IPS DF 4.7 (cell line): Measurements from ENCODE around the gene SPART.
"Not testable (repeated sequence)": the region's sequence is repeated elsewhere in the genome, so short reads cannot be mapped to it uniquely, and the experiment has no call there.

Experiments used
- DNase-seq: peaks from one replicate; pipeline ENCODE4 v3.0.0-alpha.2; 2013; ENCODE audit warnings: low spot score; ENCODE audit errors: extremely low read depth

The SPART gene

DNA sequence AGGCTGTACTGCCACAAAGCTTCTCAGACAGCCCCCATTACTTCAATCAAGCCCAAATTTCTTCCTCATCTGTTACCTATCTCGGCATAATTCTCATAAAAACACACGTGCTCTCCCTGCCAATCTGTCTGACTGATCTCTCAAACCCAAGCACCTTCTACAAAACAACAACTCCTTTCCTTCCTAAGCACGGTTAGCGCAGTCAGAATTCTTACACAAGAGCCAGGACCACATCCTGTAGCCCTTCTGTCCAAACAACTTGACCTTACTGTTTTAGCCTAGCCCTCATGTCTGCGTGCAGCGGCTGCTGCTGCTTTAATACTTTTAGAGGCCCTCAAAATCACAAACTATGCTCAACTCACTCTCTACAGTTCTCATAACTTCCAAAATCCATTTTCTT lies 26.4 kb downstream of the SPART start:
- not testable (repeated sequence) for DNase-seq

GRCh38 chr13:36313047-36313969 lies 32.9 kb downstream of the SPART start:
- DNase-seq, result no peak

GRCh38 chr13:36310417-36311108 lies 35.6 kb downstream of the SPART start:
- DNase-seq, result no peak

DNA sequence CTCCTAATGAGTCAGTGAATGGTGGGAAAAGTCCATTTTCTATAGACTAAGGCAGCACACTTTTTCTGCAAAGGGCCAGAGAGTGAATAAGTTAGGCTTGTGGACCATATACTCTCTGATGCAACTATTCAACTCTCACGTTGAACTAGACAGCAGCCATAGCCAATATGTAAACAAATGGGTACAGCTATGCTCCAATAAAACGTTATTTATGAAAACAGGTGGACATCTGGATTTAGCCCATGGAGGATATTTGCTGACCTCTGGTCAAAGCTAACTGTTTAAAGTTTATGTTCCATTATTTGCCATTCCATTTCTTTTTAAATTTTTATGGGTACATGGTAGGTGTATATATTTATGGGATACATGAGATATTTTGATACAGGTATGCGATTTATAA lies 43.9 kb downstream of the SPART start:
- no peak for DNase-seq

- not testable (repeated sequence) for DNase-seq
Observed at GRCh38 chr13:36299469-36299868, 46.7 kb downstream of the SPART start.

GRCh38 chr13:36298535-36299068 lies 47.6 kb downstream of the SPART start:
- DNase-seq, result no peak

GRCh38 chr13:36297366-36298338 lies 48.5 kb downstream of the SPART start, which contains the start of gene CCDC169:
CCDC169 (minus strand) TSS chr13:36297814; CDS start chr13:36297719, 95 bp downstream.
- DNase-seq, result no peak

GRCh38 chr13:36294096-36294495 lies 52.1 kb downstream of the SPART start:
- DNase-seq, result no peak

DNA sequence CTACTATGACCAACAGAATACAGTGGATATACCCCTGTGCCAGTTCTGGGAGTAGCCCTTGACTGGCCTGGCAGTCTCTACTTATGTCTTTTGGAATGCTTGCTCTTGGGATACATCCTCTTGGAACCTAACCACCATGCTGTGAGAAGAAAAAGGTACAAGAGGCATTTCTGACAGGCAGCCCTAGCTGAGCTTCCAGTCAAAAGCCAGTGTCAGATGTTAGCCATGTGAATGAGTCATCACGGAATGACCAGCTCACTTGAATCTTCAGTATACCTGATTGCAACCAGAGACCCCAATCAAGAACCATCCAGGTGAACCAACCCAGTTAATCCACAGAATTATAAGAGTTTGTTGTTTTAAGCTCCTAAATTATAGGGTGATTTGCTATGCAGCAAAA lies 52.7 kb downstream of the SPART start:
- DNase-seq, result no peak

- DNase-seq, result no peak
Observed at GRCh38 chr13:36288794-36289391, 57.3 kb downstream of the SPART start.

DNA sequence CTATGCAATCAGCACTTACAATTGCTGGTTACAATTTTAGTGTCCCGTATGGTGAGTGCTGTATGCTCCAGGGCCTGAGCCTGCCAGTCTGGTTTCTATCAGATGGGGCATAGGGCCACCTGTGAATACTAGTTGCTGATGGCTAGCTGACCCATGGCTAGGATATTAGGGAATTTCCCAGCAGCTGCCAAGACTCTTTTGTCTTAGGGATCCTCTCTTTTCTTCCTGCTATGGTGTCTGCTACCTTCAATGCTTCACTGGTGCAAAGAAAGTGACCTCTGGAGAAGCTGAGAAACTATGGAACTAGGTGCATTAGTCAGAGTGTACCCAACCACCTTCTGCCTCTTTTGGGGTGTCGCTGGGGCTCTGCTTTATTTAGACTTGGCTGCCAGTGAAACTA lies 60.2 kb downstream of the SPART start:
- no peak for DNase-seq

- DNase-seq, result no peak
Observed at GRCh38 chr13:36282821-36283432, 63.3 kb downstream of the SPART start.

GRCh38 chr13:36275190-36276002 lies 70.8 kb downstream of the SPART start:
- no peak for DNase-seq

DNA sequence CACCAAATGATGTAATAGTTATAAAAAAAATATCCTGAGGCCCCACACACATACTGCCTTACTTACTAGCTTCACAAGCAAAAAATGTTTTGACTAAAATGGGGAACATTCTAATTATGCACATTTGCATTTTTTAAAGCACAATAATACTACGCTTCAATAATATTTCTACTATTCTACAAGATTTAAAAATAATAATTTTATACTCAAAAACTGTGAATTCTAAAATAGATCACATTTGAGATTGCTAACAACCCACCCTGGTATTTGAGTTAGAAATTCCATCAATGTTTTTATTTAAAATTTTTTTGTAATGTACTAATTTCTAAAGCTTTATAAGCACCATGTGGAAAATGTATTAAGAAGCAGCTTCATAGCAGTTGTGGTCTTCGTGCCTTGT lies 72.8 kb downstream of the SPART start:
- DNase-seq, result no peak

GRCh38 chr13:36261976-36262375 lies 84.2 kb downstream of the SPART start:
- no peak for DNase-seq

DNA sequence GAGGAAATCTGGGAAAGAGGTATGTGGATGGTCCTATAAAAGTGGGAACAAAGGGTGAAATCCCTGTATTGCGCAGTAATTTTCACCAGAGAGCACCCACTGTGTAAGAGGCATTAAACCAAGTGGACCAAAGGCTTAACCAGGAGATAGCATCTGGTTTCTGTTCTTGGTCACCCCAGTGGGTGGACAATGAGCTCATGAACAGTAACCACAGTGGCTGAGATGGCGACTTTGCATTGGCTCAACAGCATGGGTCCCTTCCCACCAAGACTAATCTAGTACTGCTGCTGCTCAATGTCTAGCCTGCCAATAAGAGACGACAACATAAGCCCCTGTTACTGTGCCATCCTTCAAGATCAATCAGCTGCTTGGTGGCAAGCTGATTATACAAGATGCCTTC lies 85.2 kb downstream of the SPART start:
- DNase-seq, result no peak

- DNase-seq, result no peak
Observed at GRCh38 chr13:36259361-36260137, 86.6 kb downstream of the SPART start.

GRCh38 chr13:36258831-36259230 lies 87.4 kb downstream of the SPART start:
- no peak for DNase-seq
